GOT3 (cell line): ENCODE results near the gene ZNF620.
"Not testable (repeated sequence)": the region's sequence is repeated elsewhere in the genome, so short reads cannot be mapped to it uniquely, and the experiment has no call there.

Source experiments
- DNase-seq: peaks from one replicate; lab custom pipeline; 2025; ENCODE audit warnings: mixed read lengths; lab: John Stamatoyannopoulos, UW

The ZNF620 gene

DNA sequence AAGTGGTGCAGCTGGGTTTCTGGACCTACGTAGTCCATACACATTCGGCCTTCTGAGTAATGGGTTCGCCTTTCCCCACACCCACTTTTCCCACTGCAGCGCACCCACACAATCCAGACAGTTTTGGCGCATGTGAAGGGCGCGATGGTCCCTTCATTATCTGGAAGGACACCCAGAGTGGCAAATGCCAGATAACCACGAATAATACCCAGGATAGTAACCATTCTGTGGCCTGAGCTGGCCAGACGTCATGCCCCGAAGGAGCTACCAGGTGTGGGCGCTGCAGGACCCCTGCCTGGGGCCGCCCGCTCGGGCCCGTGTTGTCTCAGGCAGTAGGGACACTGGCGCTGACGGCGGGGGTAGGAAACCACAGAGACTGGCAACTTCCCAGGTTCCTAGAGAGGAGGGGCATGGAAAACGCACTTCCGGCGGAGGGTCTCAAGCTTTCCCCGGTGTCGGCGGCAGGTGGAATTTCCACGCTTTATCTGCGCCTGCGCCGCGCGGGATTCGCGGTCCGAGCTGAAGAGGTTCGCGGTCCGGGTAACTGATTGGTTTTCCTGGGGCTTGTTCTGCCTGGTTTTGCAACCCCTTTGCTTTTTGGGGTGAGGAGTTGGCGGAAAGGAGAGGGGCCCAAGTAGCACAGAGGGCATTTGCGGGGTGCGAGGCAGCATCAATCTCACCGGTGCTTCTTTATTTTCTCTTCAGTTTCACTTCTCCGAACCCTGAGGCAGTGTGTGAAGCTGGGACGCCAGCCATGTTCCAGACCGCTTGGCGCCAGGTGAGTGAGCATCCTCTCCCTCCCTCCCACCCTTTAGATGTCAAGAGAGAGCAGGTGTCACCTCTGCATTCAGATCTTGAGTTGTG, at the start of gene ZNF620:
ZNF620 (plus strand) TSS at position 441 of the 864 bp plus-strand sequence; CDS start at position 755, 314 bp downstream.
- DNase-seq: no peak

DNA sequence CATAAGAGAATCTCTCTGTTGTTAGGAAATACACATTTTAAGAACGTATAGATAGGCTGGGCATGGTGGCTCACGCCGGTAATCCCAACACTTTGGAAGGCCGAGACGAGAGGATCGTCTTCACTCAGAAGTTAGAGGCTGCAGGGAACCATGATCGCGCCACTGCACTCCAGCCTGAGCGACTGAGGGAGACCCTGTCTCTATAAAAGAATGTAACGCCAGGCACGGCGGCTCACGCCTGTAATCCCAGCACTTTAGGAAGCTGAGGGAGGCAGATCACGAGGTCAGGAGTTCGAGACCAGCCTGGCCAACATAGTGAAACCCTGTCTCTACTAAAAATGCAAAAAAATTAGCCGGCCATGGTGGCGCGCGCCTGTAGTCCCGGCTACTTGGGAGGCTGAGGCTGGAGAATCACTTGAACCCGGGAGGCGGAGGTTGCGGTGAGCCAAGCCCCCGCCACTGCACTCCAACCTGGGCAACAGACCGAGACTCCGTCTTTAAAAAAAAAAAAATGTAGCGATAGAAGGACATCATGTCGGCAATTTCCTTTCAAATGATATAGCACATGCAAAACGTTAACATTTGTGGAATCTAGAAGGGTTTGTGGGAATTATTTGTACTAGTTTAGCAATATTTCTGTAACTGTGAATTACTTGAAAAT, 49.4 kb upstream of the ZNF620 start:
- DNase-seq: no peak

DNA sequence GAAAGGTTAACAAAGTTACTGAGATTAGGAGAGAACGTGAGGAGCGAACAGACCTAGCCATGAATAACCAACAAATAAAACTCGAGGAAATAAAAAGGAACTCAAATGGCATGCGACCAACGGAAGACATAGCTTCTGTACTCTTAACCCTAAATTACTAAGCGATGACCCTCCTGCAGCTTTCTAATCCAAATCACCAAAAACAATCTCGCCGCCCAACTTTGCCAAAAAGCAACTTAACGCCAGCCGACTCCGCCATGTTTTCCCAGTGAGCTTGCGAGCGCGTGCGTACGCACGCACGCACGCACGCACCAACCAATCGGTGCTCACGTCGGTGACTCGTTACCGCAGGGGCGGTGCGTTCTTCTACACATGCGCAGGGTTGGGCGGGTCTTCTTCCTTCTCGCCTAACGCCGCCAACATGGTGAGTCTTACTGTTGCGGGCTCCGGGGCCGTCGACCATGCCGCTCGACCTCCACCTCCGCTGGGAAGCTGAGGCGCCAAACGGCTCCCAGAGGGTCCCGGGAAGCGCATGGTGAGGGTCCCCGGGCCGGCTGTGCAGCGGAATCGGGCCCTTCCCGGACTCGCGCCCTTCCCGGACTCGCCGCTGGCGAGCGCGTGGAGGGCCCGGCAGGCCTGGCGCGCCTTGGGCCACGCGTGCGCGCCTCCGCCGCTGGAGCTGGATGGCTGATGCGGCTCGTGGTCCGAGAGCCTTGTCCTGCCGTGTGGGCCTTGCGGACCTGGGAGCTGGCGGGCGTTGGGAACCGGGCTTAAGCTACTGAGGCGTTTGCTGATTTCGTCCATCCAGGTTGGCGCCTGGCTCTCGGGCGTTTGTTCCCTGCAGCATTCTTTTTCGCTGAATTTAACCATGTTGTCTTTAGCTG, 48.7 kb upstream of the ZNF620 start, which contains the start of gene RPL14:
RPL14 (plus strand) TSS at position 400 of the 884 bp plus-strand sequence; CDS start at position 533, 133 bp downstream.
- peak; percentile 68 for DNase-seq

- DNase-seq: no peak
These were observed 47.4 kb upstream of the ZNF620 start for GRCh38 chr3:40458473-40458872.

- DNase-seq: not testable (repeated sequence)
These were observed 45.4 kb upstream of the ZNF620 start for GRCh38 chr3:40460481-40460880.

DNA sequence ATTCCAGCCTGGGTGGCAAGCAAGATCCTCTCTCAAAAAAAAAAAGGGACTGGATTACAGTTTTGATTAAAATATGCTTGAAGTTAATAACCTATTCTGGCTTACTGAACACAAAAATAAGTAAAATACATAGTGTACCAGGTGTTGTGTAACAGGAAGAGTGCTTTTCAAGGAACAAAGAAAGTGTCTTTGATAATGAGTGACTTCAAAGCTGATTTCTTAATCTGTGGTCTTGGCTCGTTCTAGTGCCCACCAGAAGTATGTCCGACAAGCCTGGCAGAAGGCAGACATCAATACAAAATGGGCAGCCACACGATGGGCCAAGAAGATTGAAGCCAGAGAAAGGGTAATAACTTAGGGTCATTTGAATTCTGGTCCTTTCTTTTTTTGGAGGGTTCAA, 44.7 kb upstream of the ZNF620 start:
- DNase-seq: no peak

GRCh38 chr3:40462838-40463237, 43.0 kb upstream of the ZNF620 start:
- not testable (repeated sequence) for DNase-seq

DNA sequence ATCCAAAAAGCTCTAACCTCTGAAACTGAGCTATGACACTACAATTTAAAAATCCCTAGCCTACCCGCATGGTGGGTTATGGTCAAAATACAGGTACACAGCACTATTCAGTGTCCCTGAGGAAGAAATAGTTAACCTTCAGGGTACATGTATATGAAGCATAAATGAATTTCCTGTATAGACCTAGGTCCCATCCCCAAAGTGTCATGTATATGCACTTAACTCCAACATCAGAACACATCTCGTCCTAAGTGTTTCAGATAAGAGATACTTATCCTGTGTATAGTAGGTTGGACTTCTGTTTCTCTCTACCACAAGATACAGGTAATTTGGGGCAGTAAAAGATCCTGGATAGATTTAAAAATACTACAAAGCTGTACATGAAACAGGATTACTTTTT, 42.3 kb upstream of the ZNF620 start:
- no peak for DNase-seq

DNA sequence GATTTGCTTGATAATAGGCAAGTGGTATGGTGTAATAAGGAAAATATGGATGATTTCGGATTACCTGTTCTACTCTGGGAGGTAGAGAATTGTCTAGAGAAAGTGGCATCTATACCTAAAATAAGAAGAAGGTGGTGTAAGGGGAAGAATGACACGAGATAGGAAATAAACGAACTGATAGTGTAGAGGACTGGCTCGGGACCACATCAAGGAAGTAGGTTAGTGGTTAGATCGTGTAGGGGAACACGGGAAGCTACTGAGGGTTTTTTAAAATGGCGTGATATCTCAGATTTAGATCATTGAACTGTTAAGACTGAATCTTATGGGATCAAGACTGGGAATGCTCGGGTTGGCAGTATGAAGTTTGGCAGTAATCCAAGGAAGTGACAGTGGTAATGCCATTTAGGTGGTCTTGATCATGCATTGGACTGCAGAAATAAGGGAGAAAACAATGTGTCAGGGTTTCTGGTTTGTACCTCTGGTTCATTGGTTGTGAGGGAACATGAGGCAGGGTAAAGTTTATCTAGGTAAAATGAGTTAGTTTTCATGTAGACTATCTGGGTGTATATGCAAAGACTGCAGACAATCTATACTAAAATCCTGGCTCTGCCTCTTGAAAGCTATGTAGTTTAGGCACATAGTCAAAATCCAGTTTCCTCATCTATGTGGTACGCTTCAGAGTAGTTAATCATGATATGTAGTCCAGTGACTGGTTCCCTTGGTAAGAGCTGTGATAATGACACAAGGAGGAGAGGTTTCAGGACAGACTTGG, 41.3 kb upstream of the ZNF620 start:
- DNase-seq: no peak

- no peak for DNase-seq
These were observed 40.8 kb upstream of the ZNF620 start for GRCh38 chr3:40465111-40465407.

DNA sequence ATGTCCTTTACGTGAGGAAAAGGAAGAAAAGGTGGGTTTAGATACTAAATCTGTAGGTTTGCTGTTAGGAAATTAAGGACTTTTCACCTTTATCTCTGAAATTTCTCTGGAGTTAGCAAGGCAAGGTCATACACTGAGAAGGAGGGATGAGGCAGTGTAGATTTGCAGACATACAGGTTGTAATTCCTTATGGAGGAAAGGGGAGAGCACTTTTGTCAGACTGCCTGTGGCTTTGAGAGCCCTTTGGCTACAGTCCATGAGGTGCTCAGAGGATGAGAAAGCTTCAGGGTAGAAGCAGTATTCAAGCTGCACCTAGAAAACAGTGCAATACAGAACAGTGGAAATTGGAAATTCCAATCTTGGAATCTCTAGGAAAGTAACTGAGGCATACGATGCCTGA, 40.4 kb upstream of the ZNF620 start:
- DNase-seq: no peak

GRCh38 chr3:40468018-40468417, 37.8 kb upstream of the ZNF620 start:
- DNase-seq: no peak

GRCh38 chr3:40470701-40471100, 35.1 kb upstream of the ZNF620 start:
- DNase-seq: no peak

- DNase-seq: no peak
These were observed 29.1 kb upstream of the ZNF620 start, which contains the start of gene ZNF619 for GRCh38 chr3:40476478-40477470. Gene ZNF619 (plus strand): TSS chr3:40477122. CDS start chr3:40477980, 858 bp downstream.

GRCh38 chr3:40477666-40478065, 28.2 kb upstream of the ZNF620 start:
- DNase-seq: no peak

GRCh38 chr3:40487172-40487571, 18.7 kb upstream of the ZNF620 start:
- DNase-seq: no peak

DNA sequence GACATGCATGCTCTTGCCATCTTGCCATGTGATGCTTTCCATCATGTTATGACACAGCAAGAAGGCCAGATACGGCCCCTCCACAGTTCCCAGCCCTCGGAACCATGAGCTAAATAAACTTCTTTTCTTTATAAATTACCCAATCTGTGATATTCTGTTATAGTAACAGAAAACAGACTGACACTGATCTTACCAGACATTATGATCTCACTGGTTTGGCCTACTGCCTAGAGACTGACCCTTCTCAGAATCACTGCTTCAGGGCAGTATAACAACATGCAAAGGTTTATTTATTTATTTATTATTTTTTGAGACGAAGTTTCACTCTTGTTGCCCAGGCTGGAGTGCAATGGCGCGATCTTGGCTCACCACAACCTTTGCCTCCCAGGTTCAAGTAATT, 14.9 kb upstream of the ZNF620 start:
- DNase-seq: no peak

DNA sequence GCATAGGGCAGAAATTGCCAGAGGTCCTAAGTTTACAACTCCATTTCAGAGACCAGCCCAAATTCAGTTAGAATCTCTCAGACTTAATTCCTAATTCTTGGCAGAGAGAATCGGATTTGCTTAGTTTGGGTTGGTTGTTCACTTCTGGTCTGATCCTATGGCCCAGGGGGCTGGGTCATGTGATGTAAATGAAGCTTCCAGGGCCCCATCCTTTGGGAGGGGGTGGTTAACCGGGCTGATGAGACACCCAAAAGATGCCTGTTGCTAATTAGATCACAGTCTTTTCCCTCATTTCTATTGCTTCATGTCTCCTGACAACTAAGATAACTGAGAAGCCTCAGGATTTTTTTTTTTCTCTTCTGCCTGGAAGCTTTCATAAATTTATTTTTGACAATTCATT, 11.1 kb upstream of the ZNF620 start:
- DNase-seq: no peak

GRCh38 chr3:40497288-40497687, 8.6 kb upstream of the ZNF620 start:
- no peak for DNase-seq

- no peak for DNase-seq
These were observed 5.9 kb upstream of the ZNF620 start for GRCh38 chr3:40499952-40500351.
